ENCODE results near the gene SEMA7A. TPM values are rescaled to one million over a fixed set of nuclear protein-coding genes. Genes with fewer than 3 reads are reported as not detected.

SEMA7A gene
- total and polyA plus RNA-seq, 9 of the 15 experiments (the other 6 are each of a cell fraction or from before 2014, with no cell fraction given) = 0.04 to 8.2 (median 5.4) TPM; not detected in 1

DNA sequence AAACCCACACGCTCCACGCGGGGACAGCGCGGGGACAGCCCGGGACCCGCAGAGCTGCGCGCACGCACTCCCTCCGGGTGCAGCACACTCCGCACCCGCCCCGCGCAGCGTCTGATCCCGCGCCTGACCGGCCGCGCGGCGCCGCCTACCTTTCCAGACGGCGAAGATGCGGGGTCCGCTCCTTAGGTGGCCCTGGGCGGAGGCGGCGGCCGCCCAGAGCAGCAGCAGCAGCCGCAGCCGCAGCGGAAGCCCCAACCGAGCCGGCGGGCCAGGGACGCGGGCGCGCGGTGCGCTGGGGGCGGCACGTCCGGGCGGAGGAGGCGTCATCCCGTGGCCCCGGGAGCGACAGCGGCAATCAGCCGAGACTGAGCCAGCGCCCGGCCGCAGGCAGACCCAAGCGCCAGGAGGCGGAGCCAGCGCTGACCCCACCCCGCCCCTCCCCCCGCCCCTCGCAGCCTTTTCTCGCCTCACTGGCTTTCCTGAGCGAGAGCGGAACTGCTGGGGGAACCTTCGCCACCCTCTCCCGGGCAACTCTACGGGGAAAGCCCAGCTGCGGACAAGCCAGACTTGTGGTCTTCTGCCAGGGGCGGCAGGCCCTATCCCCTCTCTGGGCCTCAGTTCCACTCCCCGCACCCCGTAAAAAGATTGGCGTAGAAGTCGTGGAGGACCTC, at the start of gene SEMA7A (continued):
- TF ChIP-seq, protein P1, sequence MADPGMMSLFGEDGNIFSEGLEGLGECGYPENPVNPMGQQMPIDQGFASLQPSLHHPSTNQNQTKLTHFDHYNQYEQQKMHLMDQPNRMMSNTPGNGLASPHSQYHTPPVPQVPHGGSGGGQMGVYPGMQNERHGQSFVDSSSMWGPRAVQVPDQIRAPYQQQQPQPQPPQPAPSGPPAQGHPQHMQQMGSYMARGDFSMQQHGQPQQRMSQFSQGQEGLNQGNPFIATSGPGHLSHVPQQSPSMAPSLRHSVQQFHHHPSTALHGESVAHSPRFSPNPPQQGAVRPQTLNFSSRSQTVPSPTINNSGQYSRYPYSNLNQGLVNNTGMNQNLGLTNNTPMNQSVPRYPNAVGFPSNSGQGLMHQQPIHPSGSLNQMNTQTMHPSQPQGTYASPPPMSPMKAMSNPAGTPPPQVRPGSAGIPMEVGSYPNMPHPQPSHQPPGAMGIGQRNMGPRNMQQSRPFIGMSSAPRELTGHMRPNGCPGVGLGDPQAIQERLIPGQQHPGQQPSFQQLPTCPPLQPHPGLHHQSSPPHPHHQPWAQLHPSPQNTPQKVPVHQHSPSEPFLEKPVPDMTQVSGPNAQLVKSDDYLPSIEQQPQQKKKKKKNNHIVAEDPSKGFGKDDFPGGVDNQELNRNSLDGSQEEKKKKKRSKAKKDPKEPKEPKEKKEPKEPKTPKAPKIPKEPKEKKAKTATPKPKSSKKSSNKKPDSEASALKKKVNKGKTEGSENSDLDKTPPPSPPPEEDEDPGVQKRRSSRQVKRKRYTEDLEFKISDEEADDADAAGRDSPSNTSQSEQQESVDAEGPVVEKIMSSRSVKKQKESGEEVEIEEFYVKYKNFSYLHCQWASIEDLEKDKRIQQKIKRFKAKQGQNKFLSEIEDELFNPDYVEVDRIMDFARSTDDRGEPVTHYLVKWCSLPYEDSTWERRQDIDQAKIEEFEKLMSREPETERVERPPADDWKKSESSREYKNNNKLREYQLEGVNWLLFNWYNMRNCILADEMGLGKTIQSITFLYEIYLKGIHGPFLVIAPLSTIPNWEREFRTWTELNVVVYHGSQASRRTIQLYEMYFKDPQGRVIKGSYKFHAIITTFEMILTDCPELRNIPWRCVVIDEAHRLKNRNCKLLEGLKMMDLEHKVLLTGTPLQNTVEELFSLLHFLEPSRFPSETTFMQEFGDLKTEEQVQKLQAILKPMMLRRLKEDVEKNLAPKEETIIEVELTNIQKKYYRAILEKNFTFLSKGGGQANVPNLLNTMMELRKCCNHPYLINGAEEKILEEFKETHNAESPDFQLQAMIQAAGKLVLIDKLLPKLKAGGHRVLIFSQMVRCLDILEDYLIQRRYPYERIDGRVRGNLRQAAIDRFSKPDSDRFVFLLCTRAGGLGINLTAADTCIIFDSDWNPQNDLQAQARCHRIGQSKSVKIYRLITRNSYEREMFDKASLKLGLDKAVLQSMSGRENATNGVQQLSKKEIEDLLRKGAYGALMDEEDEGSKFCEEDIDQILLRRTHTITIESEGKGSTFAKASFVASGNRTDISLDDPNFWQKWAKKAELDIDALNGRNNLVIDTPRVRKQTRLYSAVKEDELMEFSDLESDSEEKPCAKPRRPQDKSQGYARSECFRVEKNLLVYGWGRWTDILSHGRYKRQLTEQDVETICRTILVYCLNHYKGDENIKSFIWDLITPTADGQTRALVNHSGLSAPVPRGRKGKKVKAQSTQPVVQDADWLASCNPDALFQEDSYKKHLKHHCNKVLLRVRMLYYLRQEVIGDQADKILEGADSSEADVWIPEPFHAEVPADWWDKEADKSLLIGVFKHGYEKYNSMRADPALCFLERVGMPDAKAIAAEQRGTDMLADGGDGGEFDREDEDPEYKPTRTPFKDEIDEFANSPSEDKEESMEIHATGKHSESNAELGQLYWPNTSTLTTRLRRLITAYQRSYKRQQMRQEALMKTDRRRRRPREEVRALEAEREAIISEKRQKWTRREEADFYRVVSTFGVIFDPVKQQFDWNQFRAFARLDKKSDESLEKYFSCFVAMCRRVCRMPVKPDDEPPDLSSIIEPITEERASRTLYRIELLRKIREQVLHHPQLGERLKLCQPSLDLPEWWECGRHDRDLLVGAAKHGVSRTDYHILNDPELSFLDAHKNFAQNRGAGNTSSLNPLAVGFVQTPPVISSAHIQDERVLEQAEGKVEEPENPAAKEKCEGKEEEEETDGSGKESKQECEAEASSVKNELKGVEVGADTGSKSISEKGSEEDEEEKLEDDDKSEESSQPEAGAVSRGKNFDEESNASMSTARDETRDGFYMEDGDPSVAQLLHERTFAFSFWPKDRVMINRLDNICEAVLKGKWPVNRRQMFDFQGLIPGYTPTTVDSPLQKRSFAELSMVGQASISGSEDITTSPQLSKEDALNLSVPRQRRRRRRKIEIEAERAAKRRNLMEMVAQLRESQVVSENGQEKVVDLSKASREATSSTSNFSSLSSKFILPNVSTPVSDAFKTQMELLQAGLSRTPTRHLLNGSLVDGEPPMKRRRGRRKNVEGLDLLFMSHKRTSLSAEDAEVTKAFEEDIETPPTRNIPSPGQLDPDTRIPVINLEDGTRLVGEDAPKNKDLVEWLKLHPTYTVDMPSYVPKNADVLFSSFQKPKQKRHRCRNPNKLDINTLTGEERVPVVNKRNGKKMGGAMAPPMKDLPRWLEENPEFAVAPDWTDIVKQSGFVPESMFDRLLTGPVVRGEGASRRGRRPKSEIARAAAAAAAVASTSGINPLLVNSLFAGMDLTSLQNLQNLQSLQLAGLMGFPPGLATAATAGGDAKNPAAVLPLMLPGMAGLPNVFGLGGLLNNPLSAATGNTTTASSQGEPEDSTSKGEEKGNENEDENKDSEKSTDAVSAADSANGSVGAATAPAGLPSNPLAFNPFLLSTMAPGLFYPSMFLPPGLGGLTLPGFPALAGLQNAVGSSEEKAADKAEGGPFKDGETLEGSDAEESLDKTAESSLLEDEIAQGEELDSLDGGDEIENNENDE (IDR thresholded peaks at IDR 0.05; ENCODE audit: low read depth, low read length) = no peak
- TF ChIP-seq SMAD1 (IDR thresholded peaks at IDR 0.05; ENCODE audit: low read depth, low read length, partially characterized antibody) (peak; percentile 54), PCBP2 (IDR thresholded peaks at IDR 0.05; ENCODE audit: low read depth, low read length, poor library complexity, severe bottlenecking) (no peak), BRD4 (IDR thresholded peaks at IDR 0.05) (no peak), FOXO4 (CRISPR knock-in tag; IDR thresholded peaks at IDR 0.05) (no peak), HNRNPUL1 (IDR thresholded peaks at IDR 0.05; ENCODE audit: low read length) (no peak), IFI16 (CRISPR knock-in tag; IDR thresholded peaks at IDR 0.05) (no peak), PML (IDR thresholded peaks at IDR 0.05; ENCODE audit: low read length) (no peak), ZNF717 (CRISPR knock-in tag; IDR thresholded peaks at IDR 0.05) (no peak), RBM25 (IDR thresholded peaks at IDR 0.05; ENCODE audit: low read depth, low read length, severe bottlenecking) (peak; percentile 72)
- TF ChIP-seq, protein P2, sequence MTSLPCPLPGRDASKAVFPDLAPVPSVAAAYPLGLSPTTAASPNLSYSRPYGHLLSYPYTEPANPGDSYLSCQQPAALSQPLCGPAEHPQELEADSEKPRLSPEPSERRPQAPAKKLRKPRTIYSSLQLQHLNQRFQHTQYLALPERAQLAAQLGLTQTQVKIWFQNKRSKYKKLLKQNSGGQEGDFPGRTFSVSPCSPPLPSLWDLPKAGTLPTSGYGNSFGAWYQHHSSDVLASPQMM (CRISPR knock-in tag; IDR thresholded peaks at IDR 0.05) = no peak
- TF ChIP-seq, protein P3, sequence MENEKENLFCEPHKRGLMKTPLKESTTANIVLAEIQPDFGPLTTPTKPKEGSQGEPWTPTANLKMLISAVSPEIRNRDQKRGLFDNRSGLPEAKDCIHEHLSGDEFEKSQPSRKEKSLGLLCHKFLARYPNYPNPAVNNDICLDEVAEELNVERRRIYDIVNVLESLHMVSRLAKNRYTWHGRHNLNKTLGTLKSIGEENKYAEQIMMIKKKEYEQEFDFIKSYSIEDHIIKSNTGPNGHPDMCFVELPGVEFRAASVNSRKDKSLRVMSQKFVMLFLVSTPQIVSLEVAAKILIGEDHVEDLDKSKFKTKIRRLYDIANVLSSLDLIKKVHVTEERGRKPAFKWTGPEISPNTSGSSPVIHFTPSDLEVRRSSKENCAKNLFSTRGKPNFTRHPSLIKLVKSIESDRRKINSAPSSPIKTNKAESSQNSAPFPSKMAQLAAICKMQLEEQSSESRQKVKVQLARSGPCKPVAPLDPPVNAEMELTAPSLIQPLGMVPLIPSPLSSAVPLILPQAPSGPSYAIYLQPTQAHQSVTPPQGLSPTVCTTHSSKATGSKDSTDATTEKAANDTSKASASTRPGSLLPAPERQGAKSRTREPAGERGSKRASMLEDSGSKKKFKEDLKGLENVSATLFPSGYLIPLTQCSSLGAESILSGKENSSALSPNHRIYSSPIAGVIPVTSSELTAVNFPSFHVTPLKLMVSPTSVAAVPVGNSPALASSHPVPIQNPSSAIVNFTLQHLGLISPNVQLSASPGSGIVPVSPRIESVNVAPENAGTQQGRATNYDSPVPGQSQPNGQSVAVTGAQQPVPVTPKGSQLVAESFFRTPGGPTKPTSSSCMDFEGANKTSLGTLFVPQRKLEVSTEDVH (IDR thresholded peaks at IDR 0.05; ENCODE audit: low read depth, partially characterized antibody) = no peak

All from K562 (cell line).